T47D (cell line): Measurements from ENCODE around the gene BMP8B.
"Not testable (repeated sequence)": the region's sequence is repeated elsewhere in the genome, so short reads cannot be mapped to it uniquely, and the experiment has no call there.

Experiments used
- DNase-seq, 2 experiments: peaks; one replicate each; pipeline versions ENCODE4 v3.0.0 to v3.0.0-alpha.2; 2011 to 2012; ENCODE audit warnings: low read depth in 1 of 2, low spot score in 1 of 2
- JUND ChIP-seq: IDR thresholded peaks from 2 replicates; pipeline ENCODE4 v1.6.1; 2012; ENCODE audit warnings: low read depth
- in situ Hi-C: cut with HindIII; loops from 2 replicates; pipeline ENCODE4 v1.10.0; 2016; ENCODE audit warnings: low sequenced_read_pairs, low pct_unique_long_range_greater_than_20kb

The BMP8B gene

GRCh38 chr1:39825432-39825941 lies 36.8 kb upstream of the BMP8B start:
- no peak for TF ChIP-seq JUND
- no peak for DNase-seq
- in situ Hi-C loops: no loop called here

- DNase-seq, in situ Hi-C loops: not testable (repeated sequence)
Measured at GRCh38 chr1:39823450-39823849, 34.8 kb upstream of the BMP8B start.

- in situ Hi-C loops: no loop called here
- no peak for DNase-seq
- TF ChIP-seq JUND: no peak
Measured at GRCh38 chr1:39822146-39822545, 33.5 kb upstream of the BMP8B start.

- no peak for DNase-seq
- TF ChIP-seq JUND: no peak
- in situ Hi-C loops: no loop called here
Measured at GRCh38 chr1:39819091-39819812, 30.6 kb upstream of the BMP8B start.

GRCh38 chr1:39818482-39818881 lies 29.8 kb upstream of the BMP8B start:
- no peak for TF ChIP-seq JUND
- in situ Hi-C loops: no loop called here
- no peak for DNase-seq

GRCh38 chr1:39817091-39817932 lies 28.6 kb upstream of the BMP8B start:
- in situ Hi-C loops: not testable (repeated sequence)
- peak in 1 of 2 experiments; percentile 77 for DNase-seq

GRCh38 chr1:39816415-39817090 lies 27.9 kb upstream of the BMP8B start:
- no peak for TF ChIP-seq JUND
- in situ Hi-C loops: no loop called here
- DNase-seq: peak in 1 of 2 experiments; percentile 62

GRCh38 chr1:39812913-39813312 lies 24.2 kb upstream of the BMP8B start:
- in situ Hi-C loops: no loop called here
- TF ChIP-seq JUND: no peak
- DNase-seq: no peak

GRCh38 chr1:39808784-39809517 lies 20.3 kb upstream of the BMP8B start:
- in situ Hi-C loops: no loop called here
- DNase-seq: no peak
- TF ChIP-seq JUND: no peak

- in situ Hi-C loops: no loop called here
- no peak for DNase-seq
- TF ChIP-seq JUND: no peak
Measured at GRCh38 chr1:39805385-39805784, 16.7 kb upstream of the BMP8B start.

GRCh38 chr1:39802496-39803260 lies 14.0 kb upstream of the BMP8B start:
- TF ChIP-seq JUND: no peak
- no peak for DNase-seq
- in situ Hi-C loops: no loop called here

- no peak for TF ChIP-seq JUND
- no peak for DNase-seq
- in situ Hi-C loops: no loop called here
Measured at GRCh38 chr1:39800471-39800835, 11.8 kb upstream of the BMP8B start.
